AG04450 (cell line): ENCODE data around the gene PHF23. TPM values are rescaled to one million over a fixed set of nuclear protein-coding genes. Genes with fewer than 3 reads are reported as not detected.

Experiments used
- CTCF ChIA-PET: fragments of 300-600, 350-600 bp; formaldehyde crosslinking; extraction: SDS; loops from one replicate; lab custom pipeline; 2022; ENCODE audit warnings: antibody characterized with exemption, inconsistent platforms; lab: Charles Lee
- POLR2A ChIA-PET: fragments of 350-600 bp; formaldehyde crosslinking; extraction: SDS; loops from one replicate; lab custom pipeline; 2021; ENCODE audit warnings: antibody characterized with exemption, inconsistent platforms; lab: Yijun Ruan, JAX
- DNase-seq: peaks from one replicate; pipeline ENCODE4 v3.0.0-alpha.2; 2011; ENCODE audit warnings: low read depth, low spot score
- H3K27ac ChIP-seq: one replicate; pipeline ENCODE4 v1.5.1; 2012; ENCODE audit warnings: low read depth, low read length, control low read depth
- H3K27me3 ChIP-seq: one replicate; pipeline ENCODE4 v1.6.0; 2012; ENCODE audit warnings: low read length; ENCODE audit not compliant: control insufficient read depth, insufficient read depth
- H3K4me3 ChIP-seq: 2 replicates; pipeline ENCODE4 v1.5.1; 2011; ENCODE audit warnings: mild to moderate bottlenecking, low read depth, low read length, control low read depth
- H3K9me3 ChIP-seq: 2 replicates; pipeline ENCODE4 v1.5.1; 2012; ENCODE audit warnings: low read length; ENCODE audit not compliant: control insufficient read depth, insufficient read depth
- CTCF ChIP-seq: IDR thresholded peaks from 2 replicates; pipeline ENCODE4 v1.5.1; 2011; ENCODE audit warnings: low read depth, low read length, control low read depth, inconsistent platforms
- polyA plus RNA-seq: library from polyadenylated mRNA; depleted of rRNA; stranded (reverse); fragments of >200 nt; gene quantifications from 2 replicates; pipeline ENCODE4 v1.2.3, GENCODE V29; 2011

The PHF23 gene
- polyA plus RNA-seq, 1 experiment = 56.3 TPM

- DNase-seq = no peak
Measured at GRCh38 chr17:7253082-7253481, 13.8 kb upstream of the PHF23 start.

GRCh38 chr17:7252176-7253043 lies 13.2 kb upstream of the PHF23 start, which contains the start of gene ELP5:
Gene ELP5, plus strand, starts transcription at chr17:7252215. Its CDS starts 336 bp downstream, at chr17:7252551.
- Histone ChIP-seq H3K9me3 (no peaks in the 10 kb centered on the region; the same call in 1 of the 2 replicates), H3K4me3 (peak within 1 kb of the TSS; percentile 93), H3K27ac (peak within 1 kb of the TSS; percentile 100), H3K27me3 (no peaks in the 10 kb centered on the region)
- peak; percentile 81 for DNase-seq
- CTCF ChIA-PET = no interaction called here
- POLR2A ChIA-PET = interaction anchor here (1.1 to 1.6 kb wide), 3 partner anchors 10 to 62 kb away, joined by 3 to 18 read pairs (median 10); partner anchors contain the start of genes ACADVL, DLG4 and GABARAP
- no peak for TF ChIP-seq CTCF

More at GRCh38 chr17:7253082-7253481, 13.8 kb upstream of the PHF23 start:
- Histone ChIP-seq H3K27ac (no peak overlapping the region), H3K27me3 (no peaks in the 10 kb centered on the region), H3K9me3 (no peaks in the 10 kb centered on the region; the same call in 1 of the 2 replicates), H3K4me3 (peak overlapping the region; percentile 93)
- POLR2A ChIA-PET = no interaction called here
- TF ChIP-seq CTCF = no peak
- CTCF ChIA-PET = no interaction called here

- no peaks in the 10 kb centered on the region; the same call in 1 of the 2 replicates for H3K9me3 ChIP-seq
- CTCF ChIA-PET = interaction anchor here (0.9 kb wide), 1 partner anchor 9 kb away, joined by 6 read pairs; the partner anchor contains the start of gene GABARAP
- no peak for TF ChIP-seq CTCF
- POLR2A ChIA-PET = interaction anchor here (0.6 to 1.6 kb wide), 4 partner anchors 9 to 61 kb away, joined by 3 to 18 read pairs (median 7); partner anchors contain the start of genes ACADVL, DLG4, DVL2 and GABARAP
- H3K4me3 ChIP-seq = peak within 1 kb of the TSS; percentile 93
- DNase-seq = peak; percentile 99
- peak within 1 kb of the TSS; percentile 100 for H3K27ac ChIP-seq
- H3K27me3 ChIP-seq = no peaks in the 10 kb centered on the region
Measured at GRCh38 chr17:7251661-7252175, 12.5 kb upstream of the PHF23 start, which contains the start of gene CTDNEP1. Gene CTDNEP1, minus strand, starts transcription at chr17:7251734. Its CDS starts 438 bp downstream, at chr17:7251296.

GRCh38 chr17:7250695-7251627 lies 11.7 kb upstream of the PHF23 start:
- TF ChIP-seq CTCF = no peak
- ChIA-PET POLR2A (interaction anchor here (0.6 to 1.6 kb wide), 4 partner anchors 9 to 60 kb away, joined by 3 to 18 read pairs (median 7); partner anchors contain the start of genes ACADVL, DLG4, DVL2 and GABARAP), CTCF (interaction anchor here (0.9 kb wide), 1 partner anchor 8 kb away, joined by 6 read pairs; the partner anchor contains the start of gene GABARAP)
- peak overlapping the region; percentile 93 for H3K4me3 ChIP-seq
- no peak for DNase-seq
- no peaks in the 10 kb centered on the region for H3K27me3 ChIP-seq
- no peaks in the 10 kb centered on the region; the same call in 1 of the 2 replicates for H3K9me3 ChIP-seq
- peak overlapping the region; percentile 52 for H3K27ac ChIP-seq
